HG03565 (cell line): ENCODE measurements around the gene ZBTB8B.
"Not testable (repeated sequence)": the region's sequence is repeated elsewhere in the genome, so short reads cannot be mapped to it uniquely, and the experiment has no call there.

Experiments
- ATAC-seq: cut with Tn5 transposase; IDR thresholded peaks from one replicate; pipeline ENCODE4 v1.9.1; 2021; ENCODE audit warnings: mild to moderate bottlenecking, moderate library complexity; ENCODE audit not compliant: unreplicated experiment

Gene ZBTB8B

DNA sequence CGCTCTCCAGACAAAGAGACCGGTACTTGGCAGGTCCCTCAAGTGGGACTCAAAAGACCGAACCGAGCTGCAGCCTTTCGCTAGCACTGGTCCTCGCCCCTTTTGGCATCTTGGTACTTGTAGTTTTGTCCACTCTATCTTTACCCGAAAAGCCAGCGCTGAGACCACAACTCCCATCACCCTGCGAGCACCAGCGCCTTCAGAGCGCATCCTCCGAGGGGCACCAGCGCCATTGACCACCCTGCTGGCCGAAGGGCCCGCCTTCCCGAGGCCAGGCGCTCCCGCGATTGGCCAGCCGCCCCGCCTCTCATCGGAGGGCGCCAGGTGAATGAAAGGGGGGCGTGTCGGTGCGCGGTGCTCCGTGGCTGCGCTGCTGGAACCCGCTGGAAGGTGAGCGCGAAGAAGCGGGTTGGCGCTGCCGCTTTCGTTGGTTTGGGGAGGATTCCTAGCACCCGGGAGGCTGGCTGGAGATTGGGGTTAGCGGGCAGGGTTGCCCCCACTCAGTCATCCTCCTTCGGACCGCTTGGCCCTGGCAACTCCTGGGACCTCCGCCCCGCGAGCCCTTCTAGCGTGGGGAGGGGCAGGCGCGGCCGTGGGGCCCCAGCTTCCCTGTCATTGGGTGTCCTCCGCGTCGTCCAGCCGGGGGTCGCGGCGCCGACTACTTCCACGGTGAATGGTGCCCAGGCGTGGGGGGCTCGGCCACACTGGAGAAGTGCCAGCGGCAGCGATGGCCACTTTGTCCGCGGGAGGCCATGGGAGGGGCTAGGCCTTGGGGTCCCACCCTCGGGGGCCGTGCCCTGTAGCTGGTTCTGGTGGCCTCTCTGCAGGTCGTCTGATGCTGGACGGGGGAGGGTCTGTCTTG lies at the start of gene ZBTB8B:
TSS of gene ZBTB8B (plus strand) at position 357 of the 862 bp plus-strand sequence. CDS start 5,553 bp downstream, outside the sequence.
- ATAC-seq: no peak

DNA sequence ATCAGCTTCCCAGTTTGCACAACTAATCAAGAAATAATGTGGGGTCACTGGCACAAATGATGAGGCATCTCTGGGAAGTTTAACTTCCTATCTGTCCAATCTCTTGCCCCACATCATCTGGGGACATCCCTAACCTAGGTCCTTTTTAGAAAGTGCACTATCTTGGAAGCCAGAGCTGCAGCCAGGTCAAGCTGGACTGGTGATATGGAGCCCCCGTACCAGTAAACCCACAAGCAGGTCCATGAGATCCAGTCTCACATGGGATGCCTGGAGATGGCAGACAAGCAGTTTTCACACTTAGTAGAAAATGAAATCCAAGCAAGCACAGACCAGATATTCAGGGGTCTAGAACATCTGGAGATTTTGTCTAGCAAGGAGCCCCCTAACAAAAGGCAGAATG lies 43.1 kb upstream of the ZBTB8B start:
- no peak for ATAC-seq

DNA sequence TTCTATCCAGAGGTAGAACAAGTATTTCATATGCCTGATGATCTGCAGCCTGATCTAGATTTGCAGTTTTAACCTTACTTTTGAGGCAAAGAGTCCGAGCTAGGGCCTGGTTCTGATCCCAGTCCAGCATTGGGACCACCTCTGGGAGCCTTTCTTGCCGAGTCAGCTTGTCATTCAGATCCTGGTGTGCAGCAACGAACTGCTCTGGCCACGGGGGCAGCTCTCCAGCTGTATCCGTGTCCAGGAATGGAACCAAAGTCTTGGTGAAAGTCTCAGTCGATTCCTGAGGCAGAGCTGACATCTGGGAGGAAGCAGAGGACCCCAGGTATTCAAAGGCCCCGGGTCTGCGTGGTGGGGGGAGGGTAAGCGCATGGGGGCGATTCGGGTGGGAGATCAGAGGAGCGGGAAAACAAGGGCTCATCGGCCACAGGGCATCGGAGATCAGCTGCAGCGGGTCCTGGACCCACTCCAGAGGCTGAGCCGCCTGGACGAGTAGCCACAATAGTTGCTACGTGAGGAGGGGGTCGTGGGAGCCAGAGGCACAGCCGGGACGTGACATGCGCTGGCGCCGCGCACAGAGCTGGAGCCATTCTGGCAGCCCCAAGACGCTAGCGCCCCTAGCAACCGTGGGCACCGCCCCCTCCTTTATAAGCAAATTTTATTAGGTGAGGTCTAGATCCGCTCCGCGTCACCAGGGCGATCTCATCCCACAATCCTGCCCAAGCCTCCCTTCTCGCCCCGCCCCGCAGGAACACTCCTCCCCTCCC lies 38.2 kb upstream of the ZBTB8B start:
- no peak for ATAC-seq

GRCh38 chr1:32427264-32427963 lies 37.5 kb upstream of the ZBTB8B start:
- ATAC-seq: no peak

GRCh38 chr1:32431736-32432400 lies 33.0 kb upstream of the ZBTB8B start:
- ATAC-seq: no peak

DNA sequence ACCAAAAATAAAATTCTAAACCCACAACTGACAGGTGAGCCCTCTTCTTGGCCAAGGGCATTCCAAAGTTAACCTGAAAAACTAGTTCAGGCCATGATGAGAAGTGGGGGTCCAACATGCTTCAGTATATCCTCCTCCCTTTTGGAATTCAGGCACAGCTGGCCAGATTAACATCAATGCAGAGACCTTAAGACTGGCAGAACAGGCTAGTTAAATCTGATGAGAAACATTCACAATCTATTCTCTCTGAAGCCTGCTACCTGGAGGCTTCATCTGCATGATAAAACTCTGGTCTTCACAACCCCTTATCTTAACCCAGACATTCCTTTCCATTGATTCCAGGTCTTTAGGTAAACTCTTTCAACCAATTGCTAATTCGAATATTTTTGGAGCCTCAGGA lies 26.7 kb upstream of the ZBTB8B start:
- ATAC-seq: no peak

DNA sequence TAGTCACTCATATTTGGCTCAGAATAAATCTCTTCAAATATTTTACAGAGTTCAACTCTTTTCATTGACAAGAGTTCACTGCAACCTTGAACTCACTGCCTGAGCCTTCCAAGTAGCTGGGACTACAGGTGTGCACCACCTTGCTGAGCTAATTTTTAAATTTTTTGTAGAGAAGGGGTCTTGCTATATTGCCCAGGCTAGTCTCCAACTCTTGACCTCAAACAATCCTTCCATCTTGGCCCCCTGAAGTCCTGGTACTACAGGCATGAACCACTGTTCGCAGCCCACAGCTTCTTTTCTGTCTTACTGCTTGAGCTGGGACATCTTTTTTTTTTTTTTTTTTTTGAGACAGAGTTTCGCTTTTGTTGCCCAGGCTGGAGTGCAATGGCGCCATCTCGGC lies 26.1 kb upstream of the ZBTB8B start:
- ATAC-seq: not testable (repeated sequence)

DNA sequence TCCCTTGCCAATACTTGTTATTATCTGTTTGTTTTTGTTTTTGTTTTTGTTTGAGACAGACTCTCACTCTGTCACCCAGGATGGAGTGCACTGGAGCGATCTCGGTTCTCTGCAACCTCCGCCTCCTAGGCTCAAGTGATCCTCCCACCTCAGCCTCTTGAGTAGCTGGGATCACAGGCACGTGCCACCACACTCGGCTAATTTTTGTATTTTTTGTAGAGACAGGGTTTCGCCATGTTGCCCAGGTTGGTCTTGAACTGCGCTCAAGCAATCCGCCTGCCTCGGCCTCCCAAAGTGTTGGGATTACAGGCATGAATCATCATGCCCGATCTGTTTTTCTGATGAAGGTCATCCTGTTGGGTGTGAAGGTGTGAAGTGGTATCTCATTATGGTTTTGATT lies 23.4 kb upstream of the ZBTB8B start:
- not testable (repeated sequence) for ATAC-seq

GRCh38 chr1:32447469-32448185 lies 17.2 kb upstream of the ZBTB8B start:
- ATAC-seq: no peak

GRCh38 chr1:32448186-32448772 lies 16.6 kb upstream of the ZBTB8B start:
- not testable (repeated sequence) for ATAC-seq

- no peak for ATAC-seq
Measured at GRCh38 chr1:32448773-32449456, 16.0 kb upstream of the ZBTB8B start.

- ATAC-seq: not testable (repeated sequence)
Measured at GRCh38 chr1:32449457-32449831, 15.4 kb upstream of the ZBTB8B start.

DNA sequence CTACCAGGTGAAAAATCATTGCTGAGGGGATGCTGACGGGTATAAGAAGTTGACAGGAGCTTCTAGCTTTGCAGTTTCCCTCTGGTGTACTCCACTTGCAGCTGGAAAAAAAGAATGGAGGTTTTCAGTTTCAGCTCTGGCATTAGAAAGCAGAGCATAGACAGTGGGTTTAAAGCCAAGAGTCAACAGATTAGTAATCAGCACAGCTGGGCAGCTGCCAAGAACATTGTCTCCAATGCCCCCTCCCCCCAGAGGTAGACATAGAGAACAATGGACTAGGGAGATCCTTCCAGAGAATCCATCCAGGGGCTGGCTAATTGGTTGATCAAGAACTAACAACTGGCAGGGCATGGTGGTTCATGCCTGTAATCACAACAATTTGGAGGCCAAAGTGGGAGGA lies 10.1 kb upstream of the ZBTB8B start:
- ATAC-seq: no peak

DNA sequence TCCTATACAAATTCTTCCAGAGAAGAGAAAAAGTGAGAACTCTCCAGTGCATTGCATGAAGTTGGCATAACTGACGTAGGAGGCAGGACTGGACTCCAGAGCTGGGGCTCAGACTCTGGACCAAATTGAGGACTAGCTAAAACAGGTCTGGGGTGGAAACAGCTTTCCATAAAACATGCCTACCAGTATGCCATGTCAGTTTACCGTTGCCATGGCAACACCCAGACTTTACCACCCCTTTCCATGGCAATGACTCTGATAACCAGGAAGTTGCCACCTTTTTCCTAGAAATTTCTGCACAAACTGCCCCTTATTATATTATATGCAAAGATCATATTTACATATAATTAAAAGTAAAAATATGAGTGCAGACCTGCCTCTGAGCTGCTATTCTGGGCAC lies 8.9 kb upstream of the ZBTB8B start:
- no peak for ATAC-seq

- ATAC-seq: not testable (repeated sequence)
Measured at GRCh38 chr1:32458798-32459197, 6.1 kb upstream of the ZBTB8B start.

GRCh38 chr1:32462977-32463376 lies 1.9 kb upstream of the ZBTB8B start:
- not testable (repeated sequence) for ATAC-seq

GRCh38 chr1:32464191-32464715 lies 619 bp upstream of the ZBTB8B start:
- no peak for ATAC-seq

DNA sequence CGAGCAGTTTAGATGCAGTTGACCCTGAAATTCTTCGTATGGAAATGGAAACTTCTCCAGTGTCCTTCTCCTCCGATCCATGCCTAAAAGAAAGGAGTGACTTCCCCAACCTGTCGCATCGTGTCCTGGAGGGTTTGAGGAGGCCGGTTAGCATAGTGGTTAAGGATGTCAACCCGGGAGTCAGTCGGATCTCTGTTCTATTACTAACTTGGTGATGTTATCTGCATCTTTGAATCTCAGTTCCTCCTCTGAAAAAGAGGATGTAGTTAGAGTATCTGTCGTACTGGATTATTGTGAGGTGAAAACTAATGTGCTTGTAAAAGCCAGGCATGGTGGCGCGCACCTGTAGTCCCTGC lies 684 bp downstream of the ZBTB8B start:
- no peak for ATAC-seq

DNA sequence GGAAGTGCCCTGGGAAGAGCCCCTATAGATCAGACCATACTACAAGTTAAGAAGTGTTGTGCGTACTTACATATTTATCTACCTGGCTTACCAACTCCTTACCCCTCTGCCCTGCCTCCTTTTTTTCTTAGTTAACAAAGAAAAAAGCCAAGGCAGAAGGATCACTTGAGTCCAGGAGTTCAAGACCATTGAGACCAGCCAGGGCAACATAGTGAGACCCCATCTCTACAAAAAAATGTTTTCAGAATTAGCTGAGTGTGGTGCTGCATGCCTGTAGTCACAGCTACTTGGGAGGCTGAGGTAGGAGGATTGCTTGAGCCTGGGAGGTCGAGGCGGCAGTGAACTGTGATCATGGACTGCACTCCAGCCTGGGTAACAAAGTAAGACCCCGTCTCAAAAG lies 1.9 kb downstream of the ZBTB8B start:
- no peak for ATAC-seq
